Neuronal stem cell (in vitro differentiated cells): ENCODE data around the gene EPHB4.
"Not testable (repeated sequence)": the region's sequence is repeated elsewhere in the genome, so short reads cannot be mapped to it uniquely, and the experiment has no call there.

Experiments used
- DNase-seq: peaks from one replicate; pipeline ENCODE4 v3.0.0-alpha.2; 2013; ENCODE audit warnings: low spot score
- H2AFZ ChIP-seq: one replicate; pipeline ENCODE4 v1.6.1; 2013; ENCODE audit warnings: mild to moderate bottlenecking, low read length, inconsistent platforms
- H2AK5ac ChIP-seq: 2 replicates; pipeline ENCODE4 v1.6.1; 2013; ENCODE audit warnings: low read depth, mild to moderate bottlenecking, inconsistent platforms, low read length, moderate library complexity, mixed read lengths
- H2BK120ac ChIP-seq: 2 replicates; pipeline ENCODE4 v1.6.1; 2013; ENCODE audit warnings: low read depth, mild to moderate bottlenecking, inconsistent platforms, low read length, moderate library complexity, mixed read lengths
- H2BK12ac ChIP-seq: one replicate; pipeline ENCODE4 v1.6.1; 2013; ENCODE audit warnings: low read length, inconsistent platforms
- H2BK15ac ChIP-seq: 2 replicates; pipeline ENCODE4 v1.6.1; 2013; ENCODE audit warnings: mild to moderate bottlenecking, low read length, inconsistent platforms, mixed read lengths
- H2BK5ac ChIP-seq: one replicate; pipeline ENCODE4 v1.6.1; 2013; ENCODE audit warnings: inconsistent platforms, mild to moderate bottlenecking, low read length, moderate library complexity
- H3K14ac ChIP-seq: one replicate; pipeline ENCODE4 v1.6.1; 2013; ENCODE audit warnings: low read length, inconsistent platforms
- H3K18ac ChIP-seq: 2 replicates; pipeline ENCODE4 v1.6.1; 2013; ENCODE audit warnings: low read length, inconsistent platforms
- H3K23ac ChIP-seq: 2 replicates; pipeline ENCODE4 v1.6.1; 2013; ENCODE audit warnings: low read depth, mild to moderate bottlenecking, mixed read lengths, low read length, inconsistent platforms; ENCODE audit not compliant: poor library complexity
- H3K27ac ChIP-seq: replicated peaks from 3 replicates; pipeline ENCODE4 v1.5.1; 2013; ENCODE audit warnings: low read length, inconsistent platforms
- H3K27me3 ChIP-seq, 3 experiments: 2 replicates each; pipeline ENCODE4 v1.6.1; 2013; ENCODE audit warnings: low read length in 3 of 3, mild to moderate bottlenecking in 2 of 3, inconsistent platforms in 1 of 3, low read depth in 1 of 3, mixed read lengths in 1 of 3, moderate library complexity in 1 of 3; ENCODE audit not compliant: control insufficient read depth in 3 of 3, insufficient read depth in 3 of 3
- H3K36me3 ChIP-seq, 2 donors: replicated peaks in 1 of 2; 2 replicates each; pipeline ENCODE4 v1.6.1; 2013; ENCODE audit warnings: low read length in 2 of 2; ENCODE audit not compliant: control insufficient read depth in 2 of 2, insufficient read depth in 2 of 2
- H3K4ac ChIP-seq: 2 replicates; pipeline ENCODE4 v1.6.1; 2013; ENCODE audit warnings: inconsistent platforms, mild to moderate bottlenecking, low read length, moderate library complexity
- H3K4me1 ChIP-seq, 2 donors: 1 replicate in 1 of 2; 2 replicates in 1 of 2; pipeline ENCODE4 v1.6.1; 2013; ENCODE audit warnings: low read length in 2 of 2, low read depth in 1 of 2; ENCODE audit not compliant: control insufficient read depth in 2 of 2, insufficient read depth in 1 of 2
- H3K4me2 ChIP-seq: one replicate; pipeline ENCODE4 v1.6.1; 2013; ENCODE audit warnings: mild to moderate bottlenecking, low read length, inconsistent platforms; ENCODE audit not compliant: insufficient read depth, poor library complexity, severe bottlenecking
- H3K4me3 ChIP-seq, 2 donors: 2 replicates each; pipeline ENCODE4 v1.5.1; 2013; ENCODE audit warnings: low read length in 2 of 2, mild to moderate bottlenecking in 2 of 2, inconsistent platforms in 1 of 2, moderate library complexity in 1 of 2
- H3K79me1 ChIP-seq: one replicate; pipeline ENCODE4 v1.6.1; 2013; ENCODE audit warnings: low read depth, mild to moderate bottlenecking, inconsistent platforms, low read length, moderate library complexity
- H3K9ac ChIP-seq: one replicate; pipeline ENCODE4 v1.6.1; 2013; ENCODE audit warnings: mild to moderate bottlenecking, low read depth, low read length, inconsistent platforms; ENCODE audit not compliant: poor library complexity
- H3K9me3 ChIP-seq, 2 donors: replicated peaks in 1 of 2; 2 replicates each; pipeline versions ENCODE3 to v1.6.1; 2013; ENCODE audit warnings: low read length in 2 of 2, mild to moderate bottlenecking in 2 of 2, inconsistent platforms in 1 of 2, low read depth in 1 of 2, mixed read lengths in 1 of 2, moderate library complexity in 1 of 2; ENCODE audit not compliant: control insufficient read depth in 2 of 2, insufficient read depth in 1 of 2
- H4K8ac ChIP-seq: one replicate; pipeline ENCODE4 v1.6.1; 2013; ENCODE audit warnings: low read depth, mild to moderate bottlenecking, inconsistent platforms, low read length, moderate library complexity
- H4K91ac ChIP-seq: one replicate; pipeline ENCODE4 v1.6.1; 2013; ENCODE audit warnings: low read length, low read depth, mild to moderate bottlenecking, inconsistent platforms; ENCODE audit not compliant: poor library complexity
- WGBS, 2 donors: extraction: QIAGEN DNeasy Blood & Tissue Kit; methylation state at CpG; one replicate each; pipeline ENCODE4 v1.1.7; 2013; ENCODE audit warnings: missing lambda C conversion rate in 2 of 2, mixed read lengths in 1 of 2; ENCODE audit not compliant: insufficient read length in 2 of 2, insufficient replicate concordance in 1 of 2; ENCODE audit errors: extremely low coverage in 2 of 2; 5-methylcytosine and 5-hydroxymethylcytosine counted together

EPHB4 gene

GRCh38 chr7:100854899-100855298 lies 27.6 kb upstream of the EPHB4 start:
- peak overlapping the region; percentile 43 for H3K23ac ChIP-seq
- not testable (repeated sequence) for H3K14ac ChIP-seq, H3K4me3 ChIP-seq, DNase-seq, H3K4me1 ChIP-seq, H2BK12ac ChIP-seq, H3K27ac ChIP-seq, H3K27me3 ChIP-seq, H3K4me2 ChIP-seq, H3K36me3 ChIP-seq, H2AK5ac ChIP-seq, H3K4ac ChIP-seq, H2BK15ac ChIP-seq, H2BK5ac ChIP-seq, H3K9ac ChIP-seq, H4K91ac ChIP-seq, H2AFZ ChIP-seq, H3K18ac ChIP-seq, H2BK120ac ChIP-seq, H3K9me3 ChIP-seq, H3K79me1 ChIP-seq, H4K8ac ChIP-seq
- WGBS, 2 donors = no CpG with 5 or more reads among the region's 9 CpGs

- Histone ChIP-seq H3K27ac (no peak overlapping the region), H2BK15ac (no peak overlapping the region), H2BK120ac (no peak overlapping the region), H3K9ac (no peak overlapping the region), H3K4me3 (no peak overlapping the region), H2AK5ac (peak overlapping the region; percentile 35), H3K9me3 (no peaks in the 10 kb centered on the region), H3K4ac (no peak overlapping the region), H2BK12ac (no peak overlapping the region), H3K36me3 (no peaks in the 10 kb centered on the region), H2AFZ (no peak overlapping the region), H3K23ac (peak overlapping the region; percentile 43), H2BK5ac (no peak overlapping the region), H3K4me1 (peaks cover 5 to 6% of the 10 kb centered on the region in 2 donors), H3K14ac (no peak overlapping the region), H4K8ac (no peak overlapping the region), H3K27me3 (no peaks in the 10 kb centered on the region), H3K4me2 (no peak overlapping the region), H4K91ac (no peak overlapping the region), H3K18ac (no peak overlapping the region), H3K79me1 (no peaks in the 10 kb centered on the region)
- WGBS, 2 donors = no CpG with 5 or more reads among the region's 14 CpGs
- no peak for DNase-seq
Measured at GRCh38 chr7:100854146-100854895, 27.0 kb upstream of the EPHB4 start.

GRCh38 chr7:100852048-100852872 lies 24.9 kb upstream of the EPHB4 start, which contains the start of gene SLC12A9:
TSS of gene SLC12A9 (plus strand) at chr7:100852713. CDS start at chr7:100854198, 1,485 bp downstream.
- H2AFZ ChIP-seq = peak within 1 kb of the TSS; percentile 97
- no peak within 1 kb of the TSS for H2BK5ac ChIP-seq
- peak within 1 kb of the TSS; percentile 38 for H3K14ac ChIP-seq
- no peak within 1 kb of the TSS for H4K91ac ChIP-seq
- H2BK120ac ChIP-seq = no peak within 1 kb of the TSS
- peak; percentile 82 for DNase-seq
- H2AK5ac ChIP-seq = no peak within 1 kb of the TSS
- no peaks in the 10 kb centered on the region for H3K9me3 ChIP-seq
- H2BK15ac ChIP-seq = no peak within 1 kb of the TSS
- H3K27me3 ChIP-seq = no peaks in the 10 kb centered on the region
- peak within 1 kb of the TSS; percentile 73 to 87 for H3K4me3 ChIP-seq
- no CpG with 5 or more reads among the region's 71 CpGs for WGBS, 2 donors
- H4K8ac ChIP-seq = no peak within 1 kb of the TSS
- H3K27ac ChIP-seq = no peak within 1 kb of the TSS
- no peaks in the 10 kb centered on the region for H3K36me3 ChIP-seq
- H2BK12ac ChIP-seq = peak within 1 kb of the TSS; percentile 22
- H3K23ac ChIP-seq = peak within 1 kb of the TSS; percentile 73
- no peak within 1 kb of the TSS for H3K4ac ChIP-seq
- peaks cover 5 to 6% of the 10 kb centered on the region in 2 donors for H3K4me1 ChIP-seq
- H3K4me2 ChIP-seq = peak within 1 kb of the TSS; percentile 100
- H3K18ac ChIP-seq = peak within 1 kb of the TSS; percentile 95
- H3K9ac ChIP-seq = peak within 1 kb of the TSS; percentile 86
- H3K79me1 ChIP-seq = no peaks in the 10 kb centered on the region

- Histone ChIP-seq H3K79me1 (no peaks in the 10 kb centered on the region), H2BK5ac (no peak overlapping the region), H3K18ac (no peak overlapping the region), H3K23ac (no peak overlapping the region), H3K9me3 (no peaks in the 10 kb centered on the region), H3K4ac (no peak overlapping the region), H3K27ac (no peak overlapping the region), H4K91ac (no peak overlapping the region), H3K9ac (no peak overlapping the region), H3K4me3 (no peak overlapping the region), H3K4me1 (peaks cover 1 to 2% of the 10 kb centered on the region in 2 donors), H4K8ac (no peak overlapping the region), H2BK120ac (no peak overlapping the region), H3K36me3 (no peaks in the 10 kb centered on the region), H2BK12ac (no peak overlapping the region), H2BK15ac (no peak overlapping the region), H3K27me3 (no peaks in the 10 kb centered on the region), H3K4me2 (no peak overlapping the region), H2AFZ (no peak overlapping the region), H3K14ac (no peak overlapping the region), H2AK5ac (no peak overlapping the region)
- WGBS, 2 donors = no CpG with 5 or more reads among the region's 4 CpGs
- DNase-seq = no peak
Measured at GRCh38 chr7:100847360-100847759, 20.0 kb upstream of the EPHB4 start.
